Lower leg skin (tissue), 3 donors: ENCODE data around the gene GPR78.

ENCODE experiments used
- CTCF ChIP-seq, 3 donors: fragments of 450-650 bp; IDR thresholded peaks; one replicate each; pipeline ENCODE4 v1.5.1; 2016; ENCODE audit warnings: antibody characterized with exemption in 3 of 3, mild to moderate bottlenecking in 3 of 3, moderate library complexity in 2 of 3
- POLR2A ChIP-seq, 2 donors: fragments of 450-650 bp; IDR thresholded peaks; one replicate each; pipeline ENCODE4 v1.6.1; 2016 to 2017; ENCODE audit warnings: antibody characterized with exemption in 2 of 2, mild to moderate bottlenecking in 1 of 2, moderate library complexity in 1 of 2

- no peak for TF ChIP-seq CTCF (IDR thresholded peaks at IDR 0.05)
- TF ChIP-seq POLR2A (IDR thresholded peaks at IDR 0.05) = no peak
These were observed 21.4 kb downstream of the GPR78 start for GRCh38 chr4:8601556-8601955.
